HG03095 (cell line): ENCODE measurements around the gene IL17F.

Experiments
- ATAC-seq: cut with Tn5 transposase; IDR thresholded peaks from one replicate; pipeline ENCODE4 v1.9.1; 2021; ENCODE audit warnings: moderate library complexity; ENCODE audit not compliant: unreplicated experiment

Gene IL17F

DNA sequence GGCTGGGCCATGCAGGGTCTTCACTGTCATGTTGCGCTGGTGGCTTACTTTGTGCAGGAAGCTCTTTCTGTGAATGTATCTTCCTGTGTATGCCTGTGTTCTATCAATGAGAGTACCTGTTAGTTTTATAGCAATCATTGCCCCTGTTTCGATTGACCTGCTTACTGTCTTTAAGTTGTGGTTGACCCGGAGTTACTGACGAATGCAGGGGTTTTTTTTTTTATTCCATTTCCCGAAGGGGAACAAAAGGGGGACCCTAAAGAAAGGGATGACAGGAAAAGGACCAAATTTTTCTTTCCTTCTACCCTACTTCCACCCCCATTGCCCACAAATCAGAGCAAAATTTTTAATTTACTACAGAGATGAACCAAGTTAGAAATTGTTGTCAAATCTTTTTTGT is at the start of gene IL17F:
IL17F (minus strand) TSS at position 101 of the 400 bp plus-strand sequence; CDS start at position 30, 71 bp downstream.
- ATAC-seq, result no peak

DNA sequence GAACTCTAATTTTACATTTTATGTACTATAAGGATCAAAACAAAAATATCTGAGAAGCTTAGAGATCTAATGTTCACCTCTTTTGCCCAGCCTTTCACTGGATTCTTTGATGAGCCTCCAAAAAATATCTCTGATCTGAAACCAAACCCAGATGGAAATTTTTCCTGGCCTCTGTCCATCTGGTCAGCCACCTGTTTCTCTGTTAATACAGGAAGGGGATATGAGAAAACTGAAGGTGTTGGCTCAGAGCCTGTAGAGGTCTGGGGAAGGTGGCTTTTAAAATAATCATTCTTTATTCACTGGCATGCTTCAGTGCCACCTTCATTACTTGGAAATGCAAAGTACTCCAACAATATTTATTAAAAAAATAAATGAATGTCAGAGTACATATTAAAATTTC is 48.8 kb upstream of the IL17F start:
- ATAC-seq, result no peak

DNA sequence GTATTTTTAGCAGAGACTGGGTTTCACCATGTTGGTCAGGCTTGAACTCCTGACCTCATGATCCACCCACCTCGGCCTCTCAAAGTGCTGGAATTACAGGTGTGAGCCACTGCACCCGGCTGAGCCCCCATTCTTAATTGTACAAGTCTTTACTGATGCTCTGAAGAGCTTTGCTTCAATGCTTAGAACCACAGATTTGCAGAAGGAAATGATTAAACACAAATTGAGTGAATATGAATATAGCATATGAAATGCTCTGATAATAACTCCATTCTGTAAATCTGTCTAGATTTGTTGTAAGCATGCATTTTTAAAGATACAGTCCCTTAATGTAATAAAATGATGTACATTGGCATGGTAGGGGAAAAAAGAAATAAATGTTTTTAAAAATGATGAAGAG is 44.5 kb upstream of the IL17F start:
- no peak for ATAC-seq

DNA sequence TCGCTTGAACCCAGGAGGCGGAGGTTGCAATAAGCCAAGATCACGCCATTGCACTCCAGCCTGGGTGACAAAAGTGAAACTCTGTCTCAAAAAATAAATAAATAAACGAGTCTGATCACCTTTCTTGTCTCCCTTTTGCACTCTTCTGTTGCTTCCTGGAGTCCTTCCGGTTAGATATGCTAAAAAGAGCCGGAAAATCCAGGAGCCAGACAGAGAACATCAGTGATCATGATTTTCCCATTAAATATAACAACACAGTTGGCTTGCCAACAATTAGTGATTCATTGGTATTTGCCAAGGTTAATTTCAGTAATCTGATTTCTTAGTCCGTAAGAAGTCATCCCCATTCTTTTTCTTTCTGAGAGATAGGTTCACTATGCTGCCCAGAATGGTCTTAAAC is 43.9 kb upstream of the IL17F start:
- ATAC-seq, result no peak

DNA sequence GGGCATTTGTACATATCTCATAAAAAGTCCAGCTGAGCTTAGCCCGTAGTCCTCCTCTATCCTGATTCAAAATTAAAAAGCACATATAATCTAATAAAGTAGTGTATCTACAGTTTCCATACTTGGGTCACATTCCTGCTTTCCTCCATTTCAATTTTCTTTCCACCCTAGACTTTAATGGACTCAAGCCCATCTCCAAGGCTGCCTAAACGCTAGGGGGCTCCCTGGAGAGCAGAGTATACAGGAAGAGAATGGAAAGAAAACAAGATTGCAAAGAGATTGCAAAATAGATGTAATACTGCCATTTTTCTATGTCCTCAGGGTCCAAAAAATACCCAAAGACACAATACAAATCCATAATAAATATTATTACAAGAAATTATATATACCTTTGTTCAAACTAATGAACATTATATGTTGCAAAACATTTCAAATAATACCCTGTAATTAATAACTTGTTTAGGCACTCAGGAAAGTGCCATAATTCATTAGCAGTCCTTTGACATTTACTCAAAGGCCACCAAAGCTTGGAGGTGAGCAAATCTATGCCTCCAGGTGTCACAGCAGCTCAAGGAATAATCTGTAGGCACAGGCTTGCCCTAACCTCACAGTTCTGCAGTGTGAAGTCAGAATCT is 42.6 kb upstream of the IL17F start:
- ATAC-seq, result no peak

DNA sequence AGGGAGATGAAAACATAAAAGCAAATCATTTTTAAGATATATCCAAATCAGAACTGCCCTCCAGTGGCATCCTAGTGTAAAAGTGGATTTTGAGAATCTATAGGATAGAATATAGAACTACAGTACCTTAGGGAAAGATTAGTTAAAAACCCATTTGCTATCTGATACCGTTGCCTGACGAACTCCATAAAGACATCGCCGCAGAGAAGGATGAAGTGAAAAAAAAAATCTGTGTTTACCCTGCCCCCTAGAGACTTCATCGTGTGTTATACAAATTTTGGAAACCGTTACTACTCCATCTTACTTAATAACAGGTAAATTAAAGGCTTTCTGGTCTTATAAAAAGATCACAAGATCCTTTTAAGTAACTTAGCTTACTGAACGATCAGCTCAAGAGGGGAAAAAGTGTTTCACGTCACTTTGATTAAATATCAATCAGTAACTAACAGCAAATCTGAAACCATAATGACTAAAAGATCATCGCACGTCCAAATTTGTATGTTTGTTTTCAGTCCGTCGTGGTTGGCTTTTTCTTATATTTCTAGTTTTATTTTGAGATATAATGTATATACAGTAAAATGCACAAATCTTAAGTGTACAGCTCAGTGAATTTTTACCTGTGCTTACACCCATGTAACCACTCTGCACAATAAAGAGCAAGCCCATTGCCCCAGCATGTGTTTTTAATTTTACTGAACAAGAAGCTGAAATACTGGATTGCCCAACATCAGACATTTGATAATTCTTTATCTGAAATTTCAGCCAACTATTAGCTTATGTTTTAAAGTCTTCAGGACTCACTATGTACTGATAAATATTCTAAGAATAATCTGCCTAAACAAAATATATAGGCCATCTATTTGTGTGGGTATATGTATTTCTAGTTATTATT is 41.1 kb upstream of the IL17F start:
- ATAC-seq, result no peak

DNA sequence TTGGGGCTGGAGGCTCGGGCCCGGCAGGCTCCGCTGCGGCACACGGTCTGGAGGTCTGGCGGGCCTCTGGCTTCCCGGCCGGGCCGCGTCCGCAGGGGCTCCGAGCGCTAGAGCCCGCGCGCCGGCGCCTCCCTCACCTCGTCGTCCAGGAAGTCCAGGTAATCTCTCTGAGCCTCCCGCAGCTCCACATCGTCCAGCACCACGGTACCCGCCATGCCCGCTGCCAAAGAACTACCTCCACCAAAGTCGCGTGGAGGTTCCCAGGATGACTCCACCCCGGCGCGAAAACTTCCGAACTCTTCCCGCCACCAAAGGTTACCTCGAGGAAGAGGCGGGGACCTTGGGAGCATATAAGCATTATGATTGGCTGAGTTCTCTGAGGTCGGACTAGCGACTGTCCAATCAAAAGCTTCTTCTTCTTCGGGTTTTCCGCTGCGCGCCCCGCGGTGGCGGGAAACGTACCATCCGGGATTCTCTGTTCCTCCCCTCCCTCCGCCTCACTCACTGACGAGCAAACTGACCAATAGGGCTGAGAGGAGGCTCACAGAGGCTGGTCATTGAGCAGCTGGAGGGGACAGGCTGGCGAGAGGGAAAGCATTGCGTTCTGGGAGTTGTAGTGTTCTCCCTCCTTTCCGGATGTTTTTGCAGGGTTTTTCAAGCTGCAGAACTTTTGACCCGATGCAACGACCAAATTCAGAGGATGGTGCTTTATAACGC is 40.3 kb upstream of the IL17F start, which contains the start of gene MCM3:
MCM3 (minus strand) TSS at position 283 of the 717 bp plus-strand sequence; CDS start at position 215, 68 bp downstream.
- ATAC-seq, result peak; percentile 96

DNA sequence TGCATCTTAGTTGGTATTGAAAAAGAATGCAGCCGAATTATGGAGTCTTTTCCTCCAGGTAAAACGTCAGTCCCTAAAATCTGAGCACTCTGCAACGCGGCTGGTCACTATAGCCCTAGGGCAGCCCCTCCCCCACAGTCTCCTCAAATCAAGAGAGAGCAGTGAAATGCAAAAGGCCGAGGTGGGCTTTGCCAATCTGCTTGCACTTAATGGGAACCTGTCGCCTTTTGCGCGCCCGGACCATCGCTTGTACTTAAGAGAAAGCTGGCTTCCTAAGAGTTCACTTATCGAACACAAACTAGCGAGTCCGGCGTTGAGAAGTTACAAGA is 39.8 kb upstream of the IL17F start:
- ATAC-seq, result peak; percentile 3

DNA sequence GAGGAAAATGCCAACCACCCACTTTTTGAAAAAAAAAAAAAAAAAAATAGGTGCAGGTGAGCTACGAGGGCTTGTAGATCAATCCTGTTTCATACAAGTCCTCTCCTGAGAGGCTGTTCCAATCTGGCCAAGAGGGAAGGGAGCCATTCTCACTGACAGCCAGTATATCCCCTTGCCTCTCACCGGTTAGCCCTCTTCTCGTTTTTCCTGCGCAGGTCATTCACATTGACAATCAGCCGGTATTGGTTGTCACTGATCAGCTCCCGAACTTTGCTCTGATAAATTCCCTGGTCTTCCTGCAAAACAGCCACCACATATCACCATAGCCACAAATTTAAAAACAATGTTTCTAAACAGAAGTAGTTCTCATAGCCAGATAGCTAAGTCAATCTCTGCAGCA is 38.8 kb upstream of the IL17F start:
- no peak for ATAC-seq

DNA sequence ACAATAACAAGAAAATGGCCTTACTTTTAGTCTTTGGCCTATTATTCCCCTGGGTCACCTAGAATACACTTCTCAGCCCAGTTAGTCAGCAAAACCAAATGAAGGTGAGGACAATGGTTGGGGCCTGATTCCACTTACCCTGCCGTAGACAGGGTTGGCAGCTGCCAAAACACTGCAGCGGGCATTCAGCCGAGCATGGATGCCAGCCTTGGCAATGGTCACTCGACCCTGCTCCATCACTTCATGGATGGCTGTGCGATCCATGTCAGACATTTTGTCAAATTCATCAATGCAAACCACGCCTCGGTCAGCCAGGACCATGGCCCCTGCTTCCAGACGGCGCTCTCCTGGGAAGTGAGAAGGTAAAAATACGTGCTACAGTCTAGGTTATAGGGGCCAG is 31.8 kb upstream of the IL17F start:
- ATAC-seq, result no peak

DNA sequence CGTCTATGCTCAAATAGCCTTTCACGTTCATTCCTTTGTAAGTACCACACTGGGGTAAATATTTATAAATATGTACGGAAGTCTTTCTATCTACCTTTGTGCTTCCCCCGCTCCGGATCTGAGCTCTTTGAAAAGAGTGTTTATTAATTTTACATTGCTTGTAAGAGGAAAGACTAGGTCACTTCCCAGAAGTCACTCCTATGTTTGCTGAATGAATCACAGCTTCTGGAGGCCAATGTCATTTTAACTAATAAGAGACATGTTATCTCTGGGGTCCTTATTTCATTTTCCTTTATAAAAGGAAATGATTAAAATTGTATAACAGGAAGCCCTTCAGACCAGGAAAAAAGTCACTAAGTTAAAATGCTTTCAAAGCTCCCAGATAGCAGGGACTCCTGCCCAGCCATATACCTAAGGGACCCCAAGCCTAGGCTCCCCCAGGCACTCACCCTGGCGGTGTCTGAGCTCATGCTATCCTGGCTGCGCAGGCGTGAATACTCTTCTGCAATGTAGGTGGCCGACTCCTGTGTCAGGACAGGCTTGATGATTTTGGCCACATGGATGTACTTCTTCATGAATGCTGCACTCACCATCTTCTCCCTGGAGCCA is 27.7 kb upstream of the IL17F start:
- no peak for ATAC-seq

DNA sequence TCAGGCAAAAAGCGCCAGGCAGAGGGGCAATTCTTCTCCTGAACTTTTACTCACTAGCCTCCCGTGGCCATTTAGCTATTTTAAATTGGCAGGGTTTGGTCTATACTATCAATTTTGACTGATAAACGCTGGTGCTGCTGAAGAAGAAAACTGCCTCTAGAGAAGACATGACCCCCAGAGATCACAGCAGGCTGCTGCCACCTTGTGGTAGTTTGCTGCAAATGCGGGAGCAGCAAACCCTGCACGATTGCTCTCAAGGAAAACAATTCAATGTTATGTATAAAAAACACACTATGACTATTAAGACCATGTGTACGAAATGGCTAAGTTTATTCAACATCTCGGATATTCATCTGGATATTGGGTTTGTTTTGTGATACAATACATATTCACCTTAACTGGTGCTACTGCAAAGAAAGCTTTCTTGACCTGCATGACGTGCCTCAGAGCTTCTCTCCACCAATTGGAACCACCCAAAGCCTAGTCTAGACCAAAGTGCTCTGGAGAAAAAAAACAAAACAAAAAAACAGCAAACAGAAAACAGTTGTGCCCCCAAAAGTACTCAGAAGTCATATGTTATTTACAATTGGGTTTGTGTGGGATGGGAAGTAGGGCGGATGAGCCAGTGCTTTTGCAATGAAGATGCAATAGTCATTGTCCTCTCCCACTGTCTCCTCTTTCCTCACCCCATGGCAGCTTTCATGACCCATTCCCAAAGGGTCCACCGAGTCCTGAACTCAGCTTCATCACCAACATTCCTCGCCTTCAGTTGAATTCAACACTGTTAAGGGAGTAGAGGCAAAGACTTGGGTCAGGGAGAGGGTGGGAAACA is 19.6 kb upstream of the IL17F start:
- ATAC-seq, result peak; percentile 70

DNA sequence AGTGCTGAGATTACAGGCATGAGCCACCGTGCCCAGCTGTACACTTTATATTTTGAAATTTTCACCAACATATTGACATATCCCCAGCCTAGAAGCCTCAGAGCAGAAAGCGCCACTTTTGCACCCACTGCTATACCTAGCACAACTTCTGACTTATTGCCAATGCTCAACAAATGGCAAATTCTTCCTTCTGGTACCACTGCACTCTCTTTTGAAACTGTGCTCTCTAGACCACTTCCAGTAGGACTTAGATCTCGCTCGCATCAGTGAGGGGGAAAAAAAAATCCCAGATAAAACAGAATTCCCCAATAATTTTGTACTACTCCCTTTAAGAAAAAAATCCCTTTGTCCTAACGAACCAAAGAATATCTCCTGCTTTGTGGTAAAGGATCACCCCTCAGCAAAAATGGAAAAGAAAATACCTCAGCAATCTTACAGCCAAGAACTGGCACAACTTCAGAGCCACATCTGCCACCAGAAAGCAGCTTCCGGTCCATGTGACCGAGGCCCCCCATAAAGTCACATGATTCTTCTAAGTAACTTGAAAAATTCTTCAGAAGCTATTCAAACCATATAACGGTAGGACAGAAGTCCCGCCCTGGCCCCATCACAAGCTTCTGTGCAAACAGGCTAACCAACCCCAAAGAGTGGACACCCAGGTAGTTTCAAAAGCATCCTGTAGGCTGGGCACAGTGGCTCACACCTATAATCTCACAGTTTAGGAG is 18.5 kb upstream of the IL17F start:
- no peak for ATAC-seq

DNA sequence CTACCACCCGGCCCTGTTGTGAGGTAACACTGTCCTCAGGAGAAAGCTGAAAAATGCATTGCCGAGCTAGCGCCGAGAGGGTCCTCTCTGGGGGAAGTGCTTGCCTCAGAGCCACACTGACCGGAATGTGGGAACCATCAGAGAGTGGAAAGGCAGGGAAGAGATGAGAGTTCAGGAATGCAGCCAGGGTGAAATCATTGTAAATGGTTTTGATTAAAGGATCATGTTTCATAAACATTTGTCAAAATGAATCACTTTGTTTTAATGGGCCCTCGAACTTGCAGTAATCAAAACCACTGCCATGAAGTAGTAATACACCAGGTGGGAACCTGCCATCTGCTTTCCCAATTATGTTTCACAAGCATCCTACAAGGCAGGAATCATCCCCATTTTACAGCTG is 16.9 kb upstream of the IL17F start:
- ATAC-seq, result no peak

DNA sequence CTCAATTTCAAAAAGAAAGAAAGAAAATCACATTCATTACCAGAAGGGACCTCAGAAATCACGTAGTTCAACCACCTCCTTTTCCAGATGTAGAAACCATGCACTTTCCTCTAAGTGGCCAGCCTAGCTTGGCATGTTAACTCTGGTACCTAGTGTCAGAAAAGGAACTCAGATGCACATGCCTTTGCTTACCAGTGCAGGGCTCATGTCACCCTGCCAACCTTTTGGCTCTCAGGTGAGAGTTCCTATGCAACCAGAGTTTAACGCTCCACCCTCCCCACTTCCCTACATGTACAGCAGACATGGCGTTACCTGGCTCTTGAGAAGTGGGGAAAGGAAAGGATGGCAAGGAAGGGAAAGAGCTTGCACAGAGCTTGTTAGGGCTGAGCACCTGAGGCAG is 16.3 kb upstream of the IL17F start:
- no peak for ATAC-seq

DNA sequence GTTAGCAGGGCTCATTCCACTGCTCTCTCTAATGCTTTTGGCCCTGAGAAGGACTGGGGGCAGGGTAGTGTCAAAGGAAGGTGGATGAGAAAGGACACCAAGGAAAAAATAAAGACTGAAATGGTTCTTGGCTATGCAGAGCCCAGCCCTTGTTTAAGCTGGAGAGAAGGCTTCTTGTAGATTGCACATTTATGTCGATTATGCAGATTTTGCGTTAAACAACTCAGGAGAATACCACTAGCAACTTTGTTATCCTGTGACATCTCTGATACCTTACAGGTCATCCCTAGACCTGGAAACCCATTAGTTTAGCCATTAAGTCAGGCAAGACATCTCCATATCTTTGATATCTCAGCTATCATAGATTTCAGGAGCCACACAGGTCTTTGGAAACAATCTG is 11.1 kb upstream of the IL17F start:
- no peak for ATAC-seq

DNA sequence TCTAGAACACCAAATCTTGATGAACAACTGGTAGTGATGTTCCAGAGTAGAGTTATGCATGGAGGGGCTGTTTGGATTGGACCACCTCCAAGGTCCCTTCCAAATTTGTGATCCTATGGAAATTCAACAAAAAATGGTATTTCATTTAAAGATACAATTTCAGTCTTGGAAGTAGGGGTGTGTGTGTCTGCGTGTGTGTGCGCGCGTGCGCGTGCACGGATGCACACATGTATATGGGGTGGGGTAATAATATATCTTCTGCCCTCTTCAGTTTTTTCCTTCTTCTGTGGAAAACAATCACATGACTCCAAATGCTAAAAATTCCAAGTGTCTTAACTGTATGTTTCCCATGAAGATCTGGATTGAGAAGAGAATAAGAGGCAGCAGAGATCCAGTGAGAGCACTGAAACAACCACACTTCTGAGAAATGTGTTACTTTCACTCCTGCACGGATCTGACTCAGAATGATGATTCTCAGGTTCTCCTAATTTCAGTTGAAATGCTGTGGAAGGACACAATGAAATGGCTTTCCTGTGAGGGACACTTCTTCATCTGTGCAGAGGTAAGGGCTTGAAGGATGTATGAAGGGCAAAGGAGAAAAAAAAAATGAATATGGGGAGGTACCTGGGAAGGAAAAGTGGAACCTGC is 10.6 kb upstream of the IL17F start:
- no peak for ATAC-seq

DNA sequence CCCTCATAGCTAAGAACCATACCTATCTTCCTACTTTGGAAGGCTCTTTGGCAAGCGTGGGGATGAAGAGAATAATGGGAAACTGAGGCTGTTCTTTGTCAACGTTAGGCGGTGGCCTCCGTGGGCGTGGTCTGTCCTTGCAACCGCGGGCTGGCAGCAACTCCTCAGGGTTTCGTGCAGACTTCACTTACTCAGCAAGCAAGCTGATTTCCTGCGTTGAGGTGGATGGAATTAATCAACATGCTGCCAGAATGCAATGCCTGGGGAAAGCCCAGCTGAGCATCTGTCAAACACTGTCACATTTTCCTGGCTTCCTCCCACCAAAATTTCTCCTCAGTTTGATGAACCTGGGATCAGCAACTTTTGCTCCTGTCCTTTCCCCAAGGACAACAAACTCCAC is 9.2 kb upstream of the IL17F start:
- no peak for ATAC-seq

DNA sequence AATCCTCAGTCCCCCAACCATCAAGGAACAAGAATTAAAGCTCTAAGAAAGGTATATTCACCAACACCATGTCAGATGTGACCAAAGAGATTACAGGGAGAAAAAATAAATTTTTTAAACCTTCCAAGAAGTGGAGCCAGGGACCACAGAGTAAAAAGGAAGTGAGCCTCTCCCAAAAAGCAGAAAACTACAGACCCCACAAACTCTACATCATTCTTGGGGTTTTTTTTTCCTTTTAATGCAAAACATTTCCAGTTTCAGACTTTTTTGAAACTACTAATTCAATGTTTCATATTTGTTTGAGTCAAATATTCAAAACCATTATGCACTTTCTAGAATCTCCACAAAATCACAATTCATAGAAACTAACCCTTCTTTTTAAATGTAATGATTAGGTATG is 6.8 kb upstream of the IL17F start:
- no peak for ATAC-seq
